ENCODE results near the gene TYMP.
A peak's percentile ranks its signal among the peaks of the same experiment; 100 is the strongest.

TYMP gene

DNA sequence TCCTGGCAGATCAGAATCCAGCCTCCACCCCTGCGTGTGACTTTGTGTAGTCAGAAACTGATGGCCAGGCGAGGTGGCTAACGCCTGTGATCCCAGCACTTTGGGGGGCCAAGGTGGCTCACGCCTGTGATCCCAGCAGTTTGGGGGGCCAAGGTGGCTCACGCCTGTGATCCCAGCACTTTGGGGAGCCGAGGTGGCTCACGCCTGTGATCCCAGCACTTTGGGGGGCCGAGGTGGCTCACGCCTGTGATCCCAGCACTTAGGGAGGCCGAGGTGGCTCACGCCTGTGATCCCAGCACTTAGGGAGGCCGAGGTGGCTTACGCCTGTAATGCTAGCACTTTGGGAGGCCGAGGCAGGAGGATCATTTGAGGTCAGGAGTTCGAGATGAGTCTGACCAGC lies 16.6 kb downstream of the TYMP start:
- H3K27ac ChIP-seq, result no peak overlapping the region
- no peaks in the 10 kb centered on the region for H3K9me3 ChIP-seq
- TF ChIP-seq CTCF (IDR thresholded peaks at IDR 0.05), result no peak
- no peaks in the 10 kb centered on the region for H3K27me3 ChIP-seq
- no peak for DNase-seq
- peaks cover 13 to 34% (median 18%) of the 10 kb centered on the region in 3 donors for H3K36me3 ChIP-seq
- no peak overlapping the region for H3K4me3 ChIP-seq
- H3K4me1 ChIP-seq, result peaks cover 0 to 17% (median 5%) of the 10 kb centered on the region in 4 donors
- intact Hi-C loops (cut with DNase I; ENCODE audit: low total_unique reads), result no loop called here

DNA sequence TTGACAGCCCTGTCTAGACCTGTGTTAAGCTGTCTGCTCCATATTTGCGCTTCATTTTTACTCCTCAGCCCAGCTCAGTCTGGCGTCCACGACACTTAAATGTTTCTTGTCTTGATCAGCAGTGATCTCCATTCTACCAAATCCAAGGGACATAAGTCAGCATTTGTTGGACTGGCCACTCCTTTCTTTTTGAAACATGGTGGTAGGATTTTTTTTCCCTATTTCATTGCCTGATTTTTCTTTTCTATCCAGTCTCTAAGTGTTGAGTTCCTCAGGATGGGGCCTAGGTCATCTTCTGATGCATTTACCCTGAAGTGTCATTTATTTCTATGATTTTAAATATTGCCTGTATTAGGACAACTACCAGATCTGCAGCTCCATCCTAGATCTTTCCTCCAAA lies 20.9 kb downstream of the TYMP start:
- intact Hi-C loops (cut with DNase I; ENCODE audit: low total_unique reads), result loop anchor here (2.0 to 10.0 kb wide), 2 partner anchors 16 to 264 kb away; partner anchors contain the start of genes SCO2 and TUBGCP6
- H3K27ac ChIP-seq, result peak overlapping the region; percentile 86 to 90
- H3K4me1 ChIP-seq, result peaks cover 0 to 39% (median 19%) of the 10 kb centered on the region in 4 donors
- no peaks in the 10 kb centered on the region for H3K27me3 ChIP-seq
- no peaks in the 10 kb centered on the region for H3K9me3 ChIP-seq
- peaks cover 17 to 29% (median 18%) of the 10 kb centered on the region in 3 donors for H3K36me3 ChIP-seq
- no peak for DNase-seq
- peak overlapping the region; percentile 75 to 85 for H3K4me3 ChIP-seq
- no peak for TF ChIP-seq CTCF (IDR thresholded peaks at IDR 0.05)

DNA sequence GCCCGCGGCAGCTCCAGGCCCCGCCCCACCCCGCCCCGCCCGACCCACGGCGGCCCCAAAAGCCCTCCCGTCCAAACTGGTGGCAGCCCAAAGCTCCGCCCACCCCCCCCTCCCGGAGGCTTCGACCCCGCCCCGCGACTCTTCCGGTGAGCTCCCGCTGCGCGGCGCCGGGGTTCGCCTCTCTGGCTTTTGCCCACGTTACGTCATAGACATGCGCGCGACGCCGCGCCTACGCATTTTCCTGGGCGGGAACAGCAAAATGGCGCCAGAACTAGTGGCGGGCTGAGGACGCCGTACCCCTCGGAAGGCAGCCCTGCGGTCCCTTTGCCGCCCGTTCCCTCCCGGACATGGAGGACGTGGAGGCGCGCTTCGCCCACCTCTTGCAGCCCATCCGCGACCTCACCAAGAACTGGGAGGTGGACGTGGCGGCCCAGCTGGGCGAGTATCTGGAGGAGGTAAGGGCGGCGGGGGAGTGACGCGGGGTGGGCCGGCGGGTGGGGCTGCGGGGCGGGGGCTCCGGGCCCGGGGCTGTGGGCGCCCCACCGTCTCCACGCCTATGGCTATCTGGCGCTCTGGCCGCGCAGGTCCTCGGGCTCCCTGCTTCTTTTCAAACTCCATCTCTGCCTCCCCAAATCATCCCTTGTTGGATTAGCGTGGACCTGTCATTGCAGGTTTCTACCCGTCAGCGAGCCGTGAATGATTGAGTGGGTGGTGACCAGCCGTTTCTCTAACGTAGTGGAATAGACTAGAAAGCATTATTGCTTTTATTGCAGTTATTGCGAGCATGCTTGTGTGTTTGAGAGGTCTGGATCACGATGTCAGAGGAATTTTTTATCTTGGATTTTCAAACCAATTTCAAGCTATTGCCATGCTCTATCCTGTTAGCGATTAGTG lies 21.6 kb downstream of the TYMP start, which contains the start of gene NCAPH2:
NCAPH2 (plus strand) TSS at position 234 of the 894 bp plus-strand sequence; CDS start at position 348, 114 bp downstream.
- H3K27me3 ChIP-seq, result no peaks in the 10 kb centered on the region
- H3K36me3 ChIP-seq, result peaks cover 22 to 35% (median 22%) of the 10 kb centered on the region in 3 donors
- DNase-seq, result peak; percentile 92 to 97
- intact Hi-C loops (cut with DNase I; ENCODE audit: low total_unique reads), result loop anchor here (2.0 to 10.0 kb wide), 2 partner anchors 17 to 263 kb away; partner anchors contain the start of genes SCO2 and TUBGCP6
- H3K4me1 ChIP-seq, result peaks cover 0 to 37% (median 19%) of the 10 kb centered on the region in 4 donors
- peak within 1 kb of the TSS; percentile 88 to 99 for H3K4me3 ChIP-seq
- H3K9me3 ChIP-seq, result no peaks in the 10 kb centered on the region
- TF ChIP-seq CTCF (IDR thresholded peaks at IDR 0.05), result peak in 1 of 2 experiments; percentile 8
- H3K27ac ChIP-seq, result peak within 1 kb of the TSS; percentile 92 to 94

DNA sequence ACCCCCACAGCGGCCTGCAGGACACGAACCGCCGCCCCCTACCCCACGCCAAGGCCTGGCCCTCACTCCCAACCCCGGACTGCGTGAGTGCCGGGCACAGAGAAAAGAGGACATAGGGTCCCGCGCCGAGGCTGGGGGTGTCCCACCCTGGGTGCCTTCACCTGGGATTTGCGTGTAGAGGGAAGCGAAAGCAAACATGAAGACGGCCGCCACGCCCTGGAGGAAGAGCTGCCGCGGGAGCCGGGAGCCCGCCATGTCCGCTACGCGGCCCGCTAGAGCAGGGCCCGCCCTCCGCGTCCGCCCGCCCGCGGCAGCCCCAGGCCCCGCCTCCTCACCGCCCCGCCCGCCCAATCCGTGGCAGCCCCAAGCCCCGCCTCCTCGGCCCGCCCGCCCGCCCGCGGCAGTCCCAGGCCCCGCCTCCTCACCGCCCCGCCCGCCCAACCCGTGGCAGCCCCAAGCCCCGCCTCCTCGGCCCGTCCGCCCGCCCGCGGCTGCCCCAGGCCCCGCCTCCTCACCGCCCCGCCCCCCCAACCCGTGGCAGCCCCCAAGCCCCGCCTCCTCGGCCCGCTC lies 22.3 kb downstream of the TYMP start, which contains the start of gene LMF2:
LMF2 (minus strand) TSS at position 282 of the 570 bp plus-strand sequence; CDS start at position 255, 27 bp downstream.
- peak in 1 of 2 experiments; percentile 6 for TF ChIP-seq CTCF (IDR thresholded peaks at IDR 0.05)
- Histone ChIP-seq H3K9me3 (no peaks in the 10 kb centered on the region), H3K27me3 (no peaks in the 10 kb centered on the region), H3K4me3 (peak within 1 kb of the TSS; percentile 88 to 99), H3K36me3 (peaks cover 29 to 43% (median 30%) of the 10 kb centered on the region in 3 donors), H3K27ac (peak within 1 kb of the TSS; percentile 92 to 94), H3K4me1 (peaks cover 0 to 36% (median 19%) of the 10 kb centered on the region in 4 donors)
- intact Hi-C loops (cut with DNase I; ENCODE audit: low total_unique reads), result loop anchor here (10.0 kb wide), 1 partner anchor 263 kb away; the partner anchor contains the start of gene TUBGCP6
- DNase-seq, result peak; percentile 81 to 95

DNA sequence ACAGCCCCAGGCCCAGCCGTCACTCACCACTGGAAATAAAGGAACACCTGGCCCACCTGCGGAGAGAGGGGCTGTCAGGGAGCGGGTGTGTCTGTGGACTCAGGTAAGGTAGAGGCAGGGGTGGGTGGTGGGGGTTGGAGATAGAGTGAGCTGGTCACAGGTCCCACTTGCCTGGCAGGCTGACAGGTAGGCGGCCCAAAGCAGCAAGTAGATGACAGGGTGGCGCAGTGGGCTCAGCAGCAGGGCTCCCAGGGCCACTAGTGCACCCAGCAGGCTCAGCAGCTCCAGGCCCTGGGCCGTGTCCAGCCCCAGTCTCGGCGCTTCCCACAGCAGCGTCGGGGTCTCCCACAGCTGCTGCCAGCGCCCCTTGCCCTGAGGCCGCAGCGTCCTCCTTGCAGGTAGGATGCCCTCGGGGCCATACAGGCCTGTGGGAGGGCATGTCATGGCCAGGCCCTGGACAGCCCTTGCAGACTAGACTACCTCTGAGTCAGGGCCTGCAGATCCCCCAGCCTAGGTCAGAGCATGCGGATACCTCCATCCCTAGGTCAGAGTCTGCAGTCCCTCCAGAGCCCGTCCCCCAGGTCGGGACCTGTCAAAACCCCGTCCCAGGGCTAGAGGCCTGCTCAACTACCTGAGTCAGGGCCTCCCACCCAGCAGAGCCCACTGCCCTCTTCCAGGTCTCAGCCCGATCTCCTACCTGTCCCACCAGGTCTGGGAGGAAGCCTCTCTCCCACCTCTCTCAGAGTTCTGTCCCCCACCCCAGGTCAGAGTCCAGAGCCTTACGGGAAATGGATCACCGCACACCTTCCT lies 23.0 kb downstream of the TYMP start:
- no peak for TF ChIP-seq CTCF (IDR thresholded peaks at IDR 0.05)
- peaks cover 32 to 49% (median 34%) of the 10 kb centered on the region in 3 donors for H3K36me3 ChIP-seq
- peak overlapping the region; percentile 88 to 99 for H3K4me3 ChIP-seq
- H3K4me1 ChIP-seq, result peaks cover 0 to 36% (median 19%) of the 10 kb centered on the region in 4 donors
- no peaks in the 10 kb centered on the region for H3K9me3 ChIP-seq
- no peaks in the 10 kb centered on the region for H3K27me3 ChIP-seq
- H3K27ac ChIP-seq, result peak overlapping the region; percentile 92 to 94
- no peak for DNase-seq
- intact Hi-C loops (cut with DNase I; ENCODE audit: low total_unique reads), result loop anchor here (10.0 kb wide), 1 partner anchor 262 kb away; the partner anchor contains the start of gene TUBGCP6

All from tibial artery (tissue), 4 donors.